ENCODE data around the gene NWD2.
A peak's percentile ranks its signal among the peaks of the same experiment; 100 is the strongest.

Gene NWD2

GRCh38 chr4:37441231-37442061 lies 196.9 kb downstream of the NWD2 start:
- DNase-seq, result no peak

- no peak for DNase-seq
Measured at GRCh38 chr4:37442062-37442323, 197.4 kb downstream of the NWD2 start.

- DNase-seq, result no peak
Measured at GRCh38 chr4:37443137-37443536, 198.6 kb downstream of the NWD2 start.

GRCh38 chr4:37445023-37445422 lies 200.5 kb downstream of the NWD2 start:
- no peak for DNase-seq

- DNase-seq, result no peak
Measured at GRCh38 chr4:37446016-37446415, 201.5 kb downstream of the NWD2 start.

- DNase-seq, result no peak
Measured at GRCh38 chr4:37447886-37448285, 203.3 kb downstream of the NWD2 start.

GRCh38 chr4:37450309-37450708 lies 205.8 kb downstream of the NWD2 start:
- DNase-seq, result no peak

GRCh38 chr4:37450911-37451310 lies 206.4 kb downstream of the NWD2 start:
- no peak for DNase-seq

- no peak for DNase-seq
Measured at GRCh38 chr4:37451656-37452055, 207.1 kb downstream of the NWD2 start.

- DNase-seq, result peak; percentile 2
Measured at GRCh38 chr4:37452952-37453280, 208.4 kb downstream of the NWD2 start.

- DNase-seq, result no peak
Measured at GRCh38 chr4:37453281-37453998, 208.9 kb downstream of the NWD2 start.

GRCh38 chr4:37453999-37454800 lies 209.7 kb downstream of the NWD2 start:
- no peak for DNase-seq

GRCh38 chr4:37455301-37456131 lies 211.0 kb downstream of the NWD2 start:
- DNase-seq, result no peak

GRCh38 chr4:37461801-37462200 lies 217.3 kb downstream of the NWD2 start:
- no peak for DNase-seq

- no peak for DNase-seq
Measured at GRCh38 chr4:37463033-37463856, 218.7 kb downstream of the NWD2 start.

- DNase-seq, result no peak
Measured at GRCh38 chr4:37464373-37465128, 220.0 kb downstream of the NWD2 start.

- DNase-seq, result no peak
Measured at GRCh38 chr4:37465296-37465695, 220.8 kb downstream of the NWD2 start.

GRCh38 chr4:37465845-37466244 lies 221.3 kb downstream of the NWD2 start:
- no peak for DNase-seq

- DNase-seq, result no peak
Measured at GRCh38 chr4:37467223-37467622, 222.7 kb downstream of the NWD2 start.

- DNase-seq, result no peak
Measured at GRCh38 chr4:37467824-37468223, 223.3 kb downstream of the NWD2 start.

GRCh38 chr4:37469286-37469685 lies 224.7 kb downstream of the NWD2 start:
- no peak for DNase-seq
